K562 (cell line): ENCODE data around the gene RAPSN. TPM values are rescaled to one million over a fixed set of nuclear protein-coding genes. Genes with fewer than 3 reads are reported as not detected.

Source experiments
- CBFA2T2 ChIP-seq: fragments of 450-650 bp; conservative IDR thresholded peaks from 2 replicates; pipeline ENCODE4 v1.6.1; 2017; ENCODE audit warnings: mild to moderate bottlenecking
- CBX3 ChIP-seq, 2 experiments: IDR thresholded peaks; 1 replicate in 1 of 2; 2 replicates in 1 of 2; pipeline ENCODE4 v1.6.1; 2012; ENCODE audit warnings: inconsistent platforms in 2 of 2, low read length in 2 of 2, borderline replicate concordance in 1 of 2, control low read depth in 1 of 2
- CEBPB ChIP-seq: fragments of 450-650 bp; IDR thresholded peaks from 2 replicates; pipeline ENCODE4 v1.6.1; 2016; ENCODE audit warnings: missing genetic modification characterization, missing compliant biosample characterization
- DPF2 ChIP-seq: fragments of 450-650 bp; IDR thresholded peaks from 2 replicates; pipeline ENCODE4 v1.6.1; 2016
- GATAD2B ChIP-seq: fragments of 450-650 bp; IDR thresholded peaks from 2 replicates; pipeline ENCODE4 v1.6.1; 2017; ENCODE audit warnings: mild to moderate bottlenecking, borderline replicate concordance
- HDAC1 ChIP-seq, 2 experiments: fragments of 450-650 bp; IDR thresholded peaks; 2 replicates each; pipeline ENCODE4 v1.6.1; 2016 to 2017; ENCODE audit warnings: inconsistent platforms in 1 of 2, mild to moderate bottlenecking in 1 of 2, moderate library complexity in 1 of 2
- NR1H2 ChIP-seq: sonication (generic); formaldehyde crosslinking; IDR thresholded peaks from 2 replicates; pipeline ENCODE4 v1.4.0; 2020; ENCODE audit warnings: mild to moderate bottlenecking, missing genetic modification reagents
- SREBF2 ChIP-seq: sonication (generic); formaldehyde crosslinking; IDR thresholded peaks from 2 replicates; pipeline ENCODE4 v1.4.0; 2020; ENCODE audit warnings: mild to moderate bottlenecking, missing genetic modification reagents
- SRSF7 ChIP-seq: fragments of 200-400 bp; formaldehyde crosslinking; optimal IDR thresholded peaks from 2 replicates; pipeline ENCODE3; 2017; ENCODE audit warnings: mild to moderate bottlenecking, low read depth, low read length
- ZC3H8 ChIP-seq: fragments of 450-650 bp; IDR thresholded peaks from 2 replicates; pipeline ENCODE4 v1.6.1; 2017
- ZNF134 ChIP-seq: fragments of 250-450 bp; sonication (Bioruptor Pico); conservative IDR thresholded peaks from 2 replicates; pipeline ENCODE4 v1.4.0; 2020
- ZNF41 ChIP-seq: fragments of 250-450 bp; sonication (Bioruptor Pico); conservative IDR thresholded peaks from 2 replicates; pipeline ENCODE4 v1.4.0; 2020; ENCODE audit warnings: mild to moderate bottlenecking
- polyA plus RNA-seq, 8 experiments: library from polyadenylated mRNA; depleted of rRNA in 4 of 8; stranded (reverse) in 5 of 8; unstranded in 3 of 8; fragments of >200 nt; fragmentation: Nextera tagmentation in 2 of 8; fragmentation: Illumina TruSeq in 1 of 8; extraction: Ambion mirVana in 2 of 8; extraction: Trizol in 1 of 8; gene quantifications; 2 replicates each; pipeline versions ENCODE4 v1.2.1 to v1.2.3, GENCODE V29; 2011 to 2014; ENCODE audit warnings: inconsistent platforms in 1 of 8, missing spikeins in 1 of 8
- total RNA-seq, 7 experiments: library from RNA; depleted of rRNA in 6 of 7; stranded (reverse); fragments of >200 nt in 6 of 7; fragmentation: Illumina TruSeq in 2 of 7; extraction: Trizol in 2 of 7; gene quantifications; 2 replicates each; pipeline versions ENCODE4 v1.2.1 to v1.2.3, GENCODE V29; 2011 to 2021; ENCODE audit warnings: low replicate concordance in 1 of 7
- TF ChIP-seq, protein P1 (sequence below): fragments of 450-650 bp; IDR thresholded peaks from 2 replicates; pipeline ENCODE4 v1.6.1; 2016; ENCODE audit warnings: low read depth, mild to moderate bottlenecking, moderate library complexity
- TF ChIP-seq, protein P2 (sequence below), 2 experiments: fragments of 450-650 bp; formaldehyde crosslinking in 1 of 2; IDR thresholded peaks; 2 replicates each; pipeline versions ENCODE4 v1.4.0 to v1.6.1; 2014 to 2020; ENCODE audit warnings: mild to moderate bottlenecking in 2 of 2, borderline replicate concordance in 1 of 2, low read depth in 1 of 2
- TF ChIP-seq, protein P3 (sequence below), 2 experiments: fragments of 450-650 bp in 1 of 2; IDR thresholded peaks; 2 replicates each; pipeline ENCODE4 v1.6.1; 2011 to 2017; ENCODE audit warnings: low read depth in 2 of 2, antibody characterized with exemption in 1 of 2, borderline replicate concordance in 1 of 2, low read length in 1 of 2, mild to moderate bottlenecking in 1 of 2, mixed read lengths in 1 of 2; ENCODE audit not compliant: control insufficient read depth in 1 of 2
- TF ChIP-seq, protein P4 (sequence below), 2 experiments: fragments of 250-450 bp in 1 of 2; fragments of 450-650 bp in 1 of 2; sonication (Bioruptor Pico) in 1 of 2; IDR thresholded peaks; 2 replicates each; pipeline versions ENCODE4 v1.6.1 to v1.8.0; 2016 to 2021; ENCODE audit warnings: mild to moderate bottlenecking in 2 of 2, moderate library complexity in 2 of 2, missing compliant biosample characterization in 1 of 2, missing genetic modification characterization in 1 of 2

Gene RAPSN
- total and polyA plus RNA-seq, 9 of the 15 experiments (the other 6 are each of a cell fraction or from before 2014, with no cell fraction given), result 0.06 to 0.11 TPM; not detected in 7

DNA sequence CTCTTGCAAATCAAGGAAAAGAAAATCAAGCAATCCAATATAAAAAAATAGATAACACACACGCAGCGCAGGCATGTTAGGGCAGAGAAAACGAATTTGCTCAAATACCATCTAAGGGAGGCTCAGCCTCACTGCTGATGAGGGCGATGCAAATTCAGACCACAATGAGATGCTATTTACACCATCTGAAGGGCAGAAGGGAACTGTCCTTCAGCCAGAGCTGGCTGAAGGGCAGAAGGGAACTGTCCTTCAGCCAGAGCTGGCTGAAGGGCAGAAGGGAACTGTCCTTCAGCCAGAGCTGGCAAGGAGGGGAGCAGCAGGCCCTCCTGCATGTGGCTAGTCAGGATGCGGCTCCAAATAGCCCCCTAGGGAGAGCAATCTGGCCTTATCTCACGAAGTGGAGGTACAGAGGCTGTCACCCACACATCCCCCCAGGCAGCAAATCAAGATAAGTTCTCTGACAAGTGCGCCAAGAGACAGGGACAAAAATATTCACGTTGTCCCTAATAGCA, 48.1 kb downstream of the RAPSN start (continued):
- TF ChIP-seq GATAD2B, result no peak
- TF ChIP-seq CBFA2T2, result peak; percentile 35
- no peak for TF ChIP-seq ZNF134
- TF ChIP-seq ZC3H8, result no peak
- no peak for TF ChIP-seq SRSF7
- TF ChIP-seq, protein P1, sequence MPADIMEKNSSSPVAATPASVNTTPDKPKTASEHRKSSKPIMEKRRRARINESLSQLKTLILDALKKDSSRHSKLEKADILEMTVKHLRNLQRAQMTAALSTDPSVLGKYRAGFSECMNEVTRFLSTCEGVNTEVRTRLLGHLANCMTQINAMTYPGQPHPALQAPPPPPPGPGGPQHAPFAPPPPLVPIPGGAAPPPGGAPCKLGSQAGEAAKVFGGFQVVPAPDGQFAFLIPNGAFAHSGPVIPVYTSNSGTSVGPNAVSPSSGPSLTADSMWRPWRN, result 0 out of 2 replicates have a peak, but pooled peaks have one; percentile 14
- peak; percentile 63 for TF ChIP-seq DPF2
- TF ChIP-seq, protein P2, sequence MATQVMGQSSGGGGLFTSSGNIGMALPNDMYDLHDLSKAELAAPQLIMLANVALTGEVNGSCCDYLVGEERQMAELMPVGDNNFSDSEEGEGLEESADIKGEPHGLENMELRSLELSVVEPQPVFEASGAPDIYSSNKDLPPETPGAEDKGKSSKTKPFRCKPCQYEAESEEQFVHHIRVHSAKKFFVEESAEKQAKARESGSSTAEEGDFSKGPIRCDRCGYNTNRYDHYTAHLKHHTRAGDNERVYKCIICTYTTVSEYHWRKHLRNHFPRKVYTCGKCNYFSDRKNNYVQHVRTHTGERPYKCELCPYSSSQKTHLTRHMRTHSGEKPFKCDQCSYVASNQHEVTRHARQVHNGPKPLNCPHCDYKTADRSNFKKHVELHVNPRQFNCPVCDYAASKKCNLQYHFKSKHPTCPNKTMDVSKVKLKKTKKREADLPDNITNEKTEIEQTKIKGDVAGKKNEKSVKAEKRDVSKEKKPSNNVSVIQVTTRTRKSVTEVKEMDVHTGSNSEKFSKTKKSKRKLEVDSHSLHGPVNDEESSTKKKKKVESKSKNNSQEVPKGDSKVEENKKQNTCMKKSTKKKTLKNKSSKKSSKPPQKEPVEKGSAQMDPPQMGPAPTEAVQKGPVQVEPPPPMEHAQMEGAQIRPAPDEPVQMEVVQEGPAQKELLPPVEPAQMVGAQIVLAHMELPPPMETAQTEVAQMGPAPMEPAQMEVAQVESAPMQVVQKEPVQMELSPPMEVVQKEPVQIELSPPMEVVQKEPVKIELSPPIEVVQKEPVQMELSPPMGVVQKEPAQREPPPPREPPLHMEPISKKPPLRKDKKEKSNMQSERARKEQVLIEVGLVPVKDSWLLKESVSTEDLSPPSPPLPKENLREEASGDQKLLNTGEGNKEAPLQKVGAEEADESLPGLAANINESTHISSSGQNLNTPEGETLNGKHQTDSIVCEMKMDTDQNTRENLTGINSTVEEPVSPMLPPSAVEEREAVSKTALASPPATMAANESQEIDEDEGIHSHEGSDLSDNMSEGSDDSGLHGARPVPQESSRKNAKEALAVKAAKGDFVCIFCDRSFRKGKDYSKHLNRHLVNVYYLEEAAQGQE (IDR thresholded peaks at IDR 0.05; ENCODE audit: borderline replicate concordance), result peak; percentile 49; the same call in 1 of the 2 replicates
- TF ChIP-seq, protein P2 (CRISPR knock-in tag; IDR thresholded peaks at IDR 0.05; ENCODE audit: low read depth), result no peak
- TF ChIP-seq HDAC1 (IDR thresholded peaks at IDR 0.05), result peak in 1 of 2 experiments; percentile 46; a peak in 1 of 4 replicates
- no peak for TF ChIP-seq CBX3 (IDR thresholded peaks at IDR 0.05; ENCODE audit: borderline replicate concordance in 1 of 2, low read length in 2 of 2)
- no peak for TF ChIP-seq NR1H2
- no peak for TF ChIP-seq CEBPB (tag)
- TF ChIP-seq, protein P3, sequence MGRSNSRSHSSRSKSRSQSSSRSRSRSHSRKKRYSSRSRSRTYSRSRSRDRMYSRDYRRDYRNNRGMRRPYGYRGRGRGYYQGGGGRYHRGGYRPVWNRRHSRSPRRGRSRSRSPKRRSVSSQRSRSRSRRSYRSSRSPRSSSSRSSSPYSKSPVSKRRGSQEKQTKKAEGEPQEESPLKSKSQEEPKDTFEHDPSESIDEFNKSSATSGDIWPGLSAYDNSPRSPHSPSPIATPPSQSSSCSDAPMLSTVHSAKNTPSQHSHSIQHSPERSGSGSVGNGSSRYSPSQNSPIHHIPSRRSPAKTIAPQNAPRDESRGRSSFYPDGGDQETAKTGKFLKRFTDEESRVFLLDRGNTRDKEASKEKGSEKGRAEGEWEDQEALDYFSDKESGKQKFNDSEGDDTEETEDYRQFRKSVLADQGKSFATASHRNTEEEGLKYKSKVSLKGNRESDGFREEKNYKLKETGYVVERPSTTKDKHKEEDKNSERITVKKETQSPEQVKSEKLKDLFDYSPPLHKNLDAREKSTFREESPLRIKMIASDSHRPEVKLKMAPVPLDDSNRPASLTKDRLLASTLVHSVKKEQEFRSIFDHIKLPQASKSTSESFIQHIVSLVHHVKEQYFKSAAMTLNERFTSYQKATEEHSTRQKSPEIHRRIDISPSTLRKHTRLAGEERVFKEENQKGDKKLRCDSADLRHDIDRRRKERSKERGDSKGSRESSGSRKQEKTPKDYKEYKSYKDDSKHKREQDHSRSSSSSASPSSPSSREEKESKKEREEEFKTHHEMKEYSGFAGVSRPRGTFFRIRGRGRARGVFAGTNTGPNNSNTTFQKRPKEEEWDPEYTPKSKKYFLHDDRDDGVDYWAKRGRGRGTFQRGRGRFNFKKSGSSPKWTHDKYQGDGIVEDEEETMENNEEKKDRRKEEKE (IDR thresholded peaks at IDR 0.05; ENCODE audit: borderline replicate concordance in 1 of 2, control insufficient read depth in 1 of 2, low read depth in 2 of 2, low read length in 1 of 2), result no peak
- no peak for TF ChIP-seq ZNF41 (CRISPR knock-in tag)
- TF ChIP-seq, protein P4, sequence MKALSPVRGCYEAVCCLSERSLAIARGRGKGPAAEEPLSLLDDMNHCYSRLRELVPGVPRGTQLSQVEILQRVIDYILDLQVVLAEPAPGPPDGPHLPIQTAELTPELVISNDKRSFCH (CRISPR knock-in tag; IDR thresholded peaks at IDR 0.05), result no peak
- TF ChIP-seq, protein P4 (tag; IDR thresholded peaks at IDR 0.05), result no peak
- TF ChIP-seq SREBF2, result no peak
